HEK293T (cell line): Measurements from ENCODE around the gene ASAP2.

Experiments
- BHLHE40 ChIP-seq: fragments of 450-650 bp; IDR thresholded peaks from 2 replicates; pipeline ENCODE4 v1.6.1; 2016; ENCODE audit warnings: mild to moderate bottlenecking, moderate library complexity, borderline replicate concordance
- TF ChIP-seq, protein P1 (sequence below): fragments of 450-650 bp; IDR thresholded peaks from 2 replicates; pipeline ENCODE4 v1.6.1; 2016

GRCh38 chr2:9405636-9406035, 199.0 kb downstream of the ASAP2 start:
- TF ChIP-seq, protein P1, sequence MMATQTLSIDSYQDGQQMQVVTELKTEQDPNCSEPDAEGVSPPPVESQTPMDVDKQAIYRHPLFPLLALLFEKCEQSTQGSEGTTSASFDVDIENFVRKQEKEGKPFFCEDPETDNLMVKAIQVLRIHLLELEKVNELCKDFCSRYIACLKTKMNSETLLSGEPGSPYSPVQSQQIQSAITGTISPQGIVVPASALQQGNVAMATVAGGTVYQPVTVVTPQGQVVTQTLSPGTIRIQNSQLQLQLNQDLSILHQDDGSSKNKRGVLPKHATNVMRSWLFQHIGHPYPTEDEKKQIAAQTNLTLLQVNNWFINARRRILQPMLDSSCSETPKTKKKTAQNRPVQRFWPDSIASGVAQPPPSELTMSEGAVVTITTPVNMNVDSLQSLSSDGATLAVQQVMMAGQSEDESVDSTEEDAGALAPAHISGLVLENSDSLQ = no peak
- no peak for TF ChIP-seq BHLHE40
